GM20000 (cell line): Measurements from ENCODE around the gene PRKAB2.

Source experiments
- DNase-seq: peaks from one replicate; pipeline ENCODE4 v3.0.0; 2012; ENCODE audit warnings: low spot score
- TF ChIP-seq, protein P1 (sequence below): IDR thresholded peaks from 2 replicates; pipeline ENCODE4 v1.5.1; 2012; ENCODE audit warnings: mild to moderate bottlenecking, control low read depth; ENCODE audit errors: extremely low read depth, missing control alignments

PRKAB2 gene

GRCh38 chr1:147105909-147106308 is 66.4 kb downstream of the PRKAB2 start:
- DNase-seq, result no peak
- TF ChIP-seq, protein P1, sequence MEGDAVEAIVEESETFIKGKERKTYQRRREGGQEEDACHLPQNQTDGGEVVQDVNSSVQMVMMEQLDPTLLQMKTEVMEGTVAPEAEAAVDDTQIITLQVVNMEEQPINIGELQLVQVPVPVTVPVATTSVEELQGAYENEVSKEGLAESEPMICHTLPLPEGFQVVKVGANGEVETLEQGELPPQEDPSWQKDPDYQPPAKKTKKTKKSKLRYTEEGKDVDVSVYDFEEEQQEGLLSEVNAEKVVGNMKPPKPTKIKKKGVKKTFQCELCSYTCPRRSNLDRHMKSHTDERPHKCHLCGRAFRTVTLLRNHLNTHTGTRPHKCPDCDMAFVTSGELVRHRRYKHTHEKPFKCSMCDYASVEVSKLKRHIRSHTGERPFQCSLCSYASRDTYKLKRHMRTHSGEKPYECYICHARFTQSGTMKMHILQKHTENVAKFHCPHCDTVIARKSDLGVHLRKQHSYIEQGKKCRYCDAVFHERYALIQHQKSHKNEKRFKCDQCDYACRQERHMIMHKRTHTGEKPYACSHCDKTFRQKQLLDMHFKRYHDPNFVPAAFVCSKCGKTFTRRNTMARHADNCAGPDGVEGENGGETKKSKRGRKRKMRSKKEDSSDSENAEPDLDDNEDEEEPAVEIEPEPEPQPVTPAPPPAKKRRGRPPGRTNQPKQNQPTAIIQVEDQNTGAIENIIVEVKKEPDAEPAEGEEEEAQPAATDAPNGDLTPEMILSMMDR, result no peak
